ENCODE measurements around the gene PREP.

PREP gene

GRCh38 chr6:105304825-105305224, 98.1 kb downstream of the PREP start:
- no peak for DNase-seq
- no peak for ATAC-seq

- no peak for ATAC-seq
- no peak for DNase-seq
Measured at GRCh38 chr6:105304366-105304765, 98.5 kb downstream of the PREP start.

- no peak for ATAC-seq
- DNase-seq = no peak
Measured at GRCh38 chr6:105302617-105303128, 100.2 kb downstream of the PREP start.

GRCh38 chr6:105301756-105302616, 100.9 kb downstream of the PREP start:
- DNase-seq (no peak), ATAC-seq (no peak)

GRCh38 chr6:105301072-105301503, 101.8 kb downstream of the PREP start:
- DNase-seq = no peak

GRCh38 chr6:105300090-105300489, 102.8 kb downstream of the PREP start:
- DNase-seq = no peak
- no peak for ATAC-seq

More at GRCh38 chr6:105301072-105301503, 101.8 kb downstream of the PREP start:
- ATAC-seq = no peak

- DNase-seq (no peak), ATAC-seq (no peak)
Measured at GRCh38 chr6:105294129-105294528, 108.8 kb downstream of the PREP start.

- no peak for ATAC-seq
Measured at GRCh38 chr6:105292689-105293339, 110.1 kb downstream of the PREP start.

GRCh38 chr6:105291525-105291924, 111.4 kb downstream of the PREP start:
- DNase-seq (no peak), ATAC-seq (no peak)

More at GRCh38 chr6:105292689-105293339, 110.1 kb downstream of the PREP start:
- DNase-seq = no peak

- ATAC-seq (no peak), DNase-seq (no peak)
Measured at GRCh38 chr6:105282631-105283585, 120.0 kb downstream of the PREP start.

- ATAC-seq (no peak), DNase-seq (no peak)
Measured at GRCh38 chr6:105280033-105280432, 122.8 kb downstream of the PREP start.

GRCh38 chr6:105279463-105279862, 123.4 kb downstream of the PREP start:
- ATAC-seq = no peak
- DNase-seq = no peak

- no peak for DNase-seq
- no peak for ATAC-seq
Measured at GRCh38 chr6:105278813-105279212, 124.1 kb downstream of the PREP start.

- ATAC-seq = no peak
- DNase-seq = no peak
Measured at GRCh38 chr6:105278035-105278434, 124.8 kb downstream of the PREP start.

GRCh38 chr6:105276374-105276773, 126.5 kb downstream of the PREP start:
- DNase-seq (no peak), ATAC-seq (no peak)

GRCh38 chr6:105275542-105275941, 127.3 kb downstream of the PREP start:
- DNase-seq (no peak), ATAC-seq (no peak)

GRCh38 chr6:105274678-105275077, 128.2 kb downstream of the PREP start:
- ATAC-seq (no peak), DNase-seq (no peak)

- no peak for ATAC-seq
- no peak for DNase-seq
Measured at GRCh38 chr6:105273589-105273988, 129.3 kb downstream of the PREP start.

GRCh38 chr6:105272786-105273185, 130.1 kb downstream of the PREP start:
- DNase-seq (no peak), ATAC-seq (no peak)

GRCh38 chr6:105270511-105270910, 132.4 kb downstream of the PREP start:
- ATAC-seq = no peak
- DNase-seq = no peak

- no peak for ATAC-seq
- no peak for DNase-seq
Measured at GRCh38 chr6:105269390-105269789, 133.5 kb downstream of the PREP start.
